Esophagus squamous epithelium (tissue), 4 donors: ENCODE measurements around the gene ELF2.

Experiments
- CTCF ChIP-seq, 6 experiments: fragments of 450-650 bp in 4 of 6; fragments of 200-600 bp in 2 of 6; sonication (generic) in 2 of 6; IDR thresholded peaks; one replicate each; pipeline ENCODE4 v1.5.1; 2016 to 2019; ENCODE audit warnings: antibody characterized with exemption in 6 of 6, mild to moderate bottlenecking in 4 of 6, moderate library complexity in 4 of 6
- POLR2A ChIP-seq, 4 donors: fragments of 450-650 bp; IDR thresholded peaks; one replicate each; pipeline ENCODE4 v1.6.1; 2017; ENCODE audit warnings: antibody characterized with exemption in 4 of 4, mild to moderate bottlenecking in 4 of 4, moderate library complexity in 3 of 4

DNA sequence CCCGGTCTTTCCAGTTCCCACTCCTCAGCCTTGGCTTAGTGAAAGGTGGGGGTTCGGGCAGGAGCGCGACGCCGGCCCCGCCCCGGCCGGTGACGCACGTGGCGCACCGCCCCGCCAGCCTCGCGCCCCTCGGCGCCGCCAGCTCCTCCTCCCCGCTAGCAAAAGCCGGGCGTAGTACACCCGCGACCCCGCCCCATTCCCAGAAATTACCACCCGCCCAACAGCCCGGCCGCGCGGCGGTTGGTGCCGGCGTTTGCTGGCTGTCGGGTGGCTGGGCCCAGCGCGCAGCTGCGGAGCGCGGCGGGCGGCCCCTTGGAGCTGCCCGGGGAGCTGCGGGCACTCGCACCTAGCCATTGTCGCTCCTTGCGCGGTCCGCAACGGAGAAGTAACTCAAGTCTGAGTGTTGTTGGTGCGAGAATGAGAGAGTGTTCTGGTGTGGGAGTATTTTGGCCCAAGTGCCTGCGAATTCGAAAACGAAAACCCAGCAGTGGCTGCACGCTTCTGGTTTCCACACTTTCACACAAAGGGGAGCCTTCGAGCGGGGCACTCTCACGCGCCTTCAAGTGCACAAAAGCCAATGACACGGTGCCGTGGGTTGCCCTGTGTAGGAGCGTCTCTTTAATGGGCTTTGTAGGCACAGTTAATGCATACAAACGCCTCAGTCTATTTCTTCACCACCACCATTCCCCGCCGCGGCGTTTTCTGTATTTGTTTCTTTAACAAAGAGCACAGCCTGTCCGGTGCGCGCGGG, 1.0 kb upstream of the ELF2 start:
- TF ChIP-seq POLR2A (IDR thresholded peaks at IDR 0.05) = peak in 3 of 4 donors; percentile 74 to 93 (median 85)
- no peak for TF ChIP-seq CTCF (IDR thresholded peaks at IDR 0.05)
